D721Med (cell line): Measurements from ENCODE around the gene STK38.
"Not testable (repeated sequence)": the region's sequence is repeated elsewhere in the genome, so short reads cannot be mapped to it uniquely, and the experiment has no call there.

Source experiments
- DNase-seq: peaks from one replicate; pipeline ENCODE4 v3.0.0; 2011; ENCODE audit warnings: low spot score; ENCODE audit not compliant: insufficient read length
- FAIRE-seq: peaks from 2 replicates; lab custom pipeline; 2011; peaks lifted over from hg19 to GRCh38; lab: Jason Lieb, UNC
- CTCF ChIP-seq: IDR thresholded peaks from 2 replicates; pipeline ENCODE4 v1.5.1; 2012; ENCODE audit warnings: mild to moderate bottlenecking, control low read depth; ENCODE audit not compliant: insufficient read depth; ENCODE audit errors: missing control alignments

STK38 gene

GRCh38 chr6:36467625-36468024, 79.7 kb downstream of the STK38 start:
- TF ChIP-seq CTCF = no peak
- DNase-seq (no peak), FAIRE-seq (no peak)

- DNase-seq (no peak), FAIRE-seq (no peak)
- TF ChIP-seq CTCF = no peak
Measured at GRCh38 chr6:36464233-36464632, 83.0 kb downstream of the STK38 start.

- DNase-seq = no peak
- no peak for FAIRE-seq
- TF ChIP-seq CTCF = no peak
Measured at GRCh38 chr6:36463676-36464075, 83.6 kb downstream of the STK38 start.

- no peak for FAIRE-seq
- no peak for TF ChIP-seq CTCF
- no peak for DNase-seq
Measured at GRCh38 chr6:36461646-36462045, 85.6 kb downstream of the STK38 start.

- DNase-seq = no peak
- no peak for TF ChIP-seq CTCF
- FAIRE-seq = no peak
Measured at GRCh38 chr6:36460916-36461315, 86.4 kb downstream of the STK38 start.

- FAIRE-seq (no peak), DNase-seq (no peak)
Measured at GRCh38 chr6:36459501-36459900, 87.8 kb downstream of the STK38 start.

GRCh38 chr6:36455486-36456027, 91.7 kb downstream of the STK38 start:
- DNase-seq (no peak), FAIRE-seq (no peak)
- no peak for TF ChIP-seq CTCF

More at GRCh38 chr6:36459501-36459900, 87.8 kb downstream of the STK38 start:
- no peak for TF ChIP-seq CTCF

GRCh38 chr6:36452897-36453296, 94.4 kb downstream of the STK38 start:
- DNase-seq, FAIRE-seq: not testable (repeated sequence)

- FAIRE-seq, DNase-seq: not testable (repeated sequence)
Measured at GRCh38 chr6:36449173-36449572, 98.1 kb downstream of the STK38 start.
